ENCODE results near the gene RNF8. TPM values are rescaled to one million over a fixed set of nuclear protein-coding genes. Genes with fewer than 3 reads are reported as not detected.
"Not testable (repeated sequence)": the region's sequence is repeated elsewhere in the genome, so short reads cannot be mapped to it uniquely, and the experiment has no call there.

RNF8 gene
- total and polyA plus RNA-seq, 11 donors: 10.3 to 20.6 (median 15.9) TPM

DNA sequence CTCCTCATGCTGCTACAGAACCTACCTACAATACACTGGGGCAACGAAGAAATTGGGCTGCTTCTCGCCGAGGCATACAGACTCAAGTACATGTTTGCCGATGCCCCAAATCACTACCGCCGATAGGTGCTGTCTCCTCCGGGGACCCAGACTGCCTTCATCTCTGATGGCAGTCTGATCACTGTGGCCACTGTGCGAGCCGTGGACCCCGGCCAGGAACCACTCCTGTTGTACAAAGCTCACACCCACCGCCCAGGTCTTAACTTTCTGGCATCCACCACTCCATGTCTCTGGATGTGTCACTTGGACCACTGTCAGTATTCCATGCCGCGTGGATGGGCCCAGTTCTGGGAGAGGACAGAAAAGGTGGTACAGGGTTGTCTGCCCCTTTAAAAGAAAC lies 22.7 kb upstream of the RNF8 start:
- no peaks in the 10 kb centered on the region for H3K27me3 ChIP-seq
- TF ChIP-seq, protein P1, sequence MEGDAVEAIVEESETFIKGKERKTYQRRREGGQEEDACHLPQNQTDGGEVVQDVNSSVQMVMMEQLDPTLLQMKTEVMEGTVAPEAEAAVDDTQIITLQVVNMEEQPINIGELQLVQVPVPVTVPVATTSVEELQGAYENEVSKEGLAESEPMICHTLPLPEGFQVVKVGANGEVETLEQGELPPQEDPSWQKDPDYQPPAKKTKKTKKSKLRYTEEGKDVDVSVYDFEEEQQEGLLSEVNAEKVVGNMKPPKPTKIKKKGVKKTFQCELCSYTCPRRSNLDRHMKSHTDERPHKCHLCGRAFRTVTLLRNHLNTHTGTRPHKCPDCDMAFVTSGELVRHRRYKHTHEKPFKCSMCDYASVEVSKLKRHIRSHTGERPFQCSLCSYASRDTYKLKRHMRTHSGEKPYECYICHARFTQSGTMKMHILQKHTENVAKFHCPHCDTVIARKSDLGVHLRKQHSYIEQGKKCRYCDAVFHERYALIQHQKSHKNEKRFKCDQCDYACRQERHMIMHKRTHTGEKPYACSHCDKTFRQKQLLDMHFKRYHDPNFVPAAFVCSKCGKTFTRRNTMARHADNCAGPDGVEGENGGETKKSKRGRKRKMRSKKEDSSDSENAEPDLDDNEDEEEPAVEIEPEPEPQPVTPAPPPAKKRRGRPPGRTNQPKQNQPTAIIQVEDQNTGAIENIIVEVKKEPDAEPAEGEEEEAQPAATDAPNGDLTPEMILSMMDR (IDR thresholded peaks at IDR 0.05): no peak
- no peak for TF ChIP-seq POLR2A (IDR thresholded peaks at IDR 0.05)
- H3K27ac ChIP-seq: no peak overlapping the region
- intact Hi-C loops (cut with DNase I): no loop called here
- ATAC-seq (no peak), DNase-seq (no peak)
- no peak overlapping the region for H3K4me3 ChIP-seq
- H3K4me1 ChIP-seq: peaks cover 0 to 8% (median 0%) of the 10 kb centered on the region in 12 donors
- WGBS, 4 donors: 94 to 95% (median 95%) methylated on average over 13 of the region's 13 CpGs
- peaks cover 0 to 49% (median 35%) of the 10 kb centered on the region in 9 donors for H3K36me3 ChIP-seq
- H3K9me3 ChIP-seq: no peaks in the 10 kb centered on the region

GRCh38 chr6:37332894-37333293 lies 20.9 kb upstream of the RNF8 start:
- 95 to 100% (median 98%) methylated on average over 1 of the region's 1 CpG for WGBS, 4 donors
- Histone ChIP-seq H3K9me3 (no peaks in the 10 kb centered on the region), H3K27ac (no peak overlapping the region), H3K4me3 (no peak overlapping the region), H3K36me3 (peaks cover 0 to 49% (median 35%) of the 10 kb centered on the region in 9 donors), H3K27me3 (no peaks in the 10 kb centered on the region), H3K4me1 (peaks cover 0 to 8% (median 0%) of the 10 kb centered on the region in 12 donors)
- ATAC-seq (no peak), DNase-seq (no peak)
- no peak for TF ChIP-seq POLR2A (IDR thresholded peaks at IDR 0.05)
- TF ChIP-seq, protein P1 (IDR thresholded peaks at IDR 0.05): no peak
- intact Hi-C loops (cut with DNase I): no loop called here

- peaks cover 0 to 8% (median 0%) of the 10 kb centered on the region in 12 donors for H3K4me1 ChIP-seq
- ATAC-seq: peak in 1 of 4 donors; percentile 67
- no peaks in the 10 kb centered on the region for H3K9me3 ChIP-seq
- H3K27ac ChIP-seq: no peak overlapping the region
- no peak overlapping the region for H3K4me3 ChIP-seq
- TF ChIP-seq POLR2A (IDR thresholded peaks at IDR 0.05): no peak
- TF ChIP-seq, protein P1 (IDR thresholded peaks at IDR 0.05): no peak
- no peaks in the 10 kb centered on the region for H3K27me3 ChIP-seq
- no peak for DNase-seq
- peaks cover 0 to 46% (median 35%) of the 10 kb centered on the region in 9 donors for H3K36me3 ChIP-seq
- intact Hi-C loops (cut with DNase I): no loop called here
Observed at GRCh38 chr6:37334047-37334446, 19.7 kb upstream of the RNF8 start.

DNA sequence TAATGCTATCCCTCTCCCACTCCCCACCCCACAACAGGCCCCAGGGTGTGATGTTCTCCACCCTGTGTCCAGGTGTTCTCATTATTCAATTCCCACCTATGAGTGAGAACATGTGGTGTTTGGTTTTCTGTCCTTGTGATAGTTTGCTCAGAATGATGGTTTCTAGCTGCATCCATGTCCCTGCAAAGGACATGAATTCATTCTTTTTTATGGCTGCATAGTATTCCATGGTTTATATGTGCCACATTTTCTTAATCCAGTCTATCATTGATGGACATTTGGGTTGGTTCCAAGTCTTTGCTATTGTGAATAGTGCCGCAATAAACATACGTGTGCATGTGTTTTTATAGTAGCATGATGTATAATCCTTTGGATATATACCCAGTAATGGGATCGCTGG lies 15.5 kb upstream of the RNF8 start:
- WGBS, 4 donors: 96 to 98% (median 97%) methylated on average over 3 of the region's 3 CpGs
- H3K27ac ChIP-seq; H3K27me3 ChIP-seq; H3K9me3 ChIP-seq; ATAC-seq; DNase-seq; intact Hi-C loops (cut with DNase I); H3K36me3 ChIP-seq; H3K4me1 ChIP-seq; H3K4me3 ChIP-seq: not testable (repeated sequence)

- Histone ChIP-seq H3K9me3 (no peaks in the 10 kb centered on the region), H3K4me1 (peaks cover 0 to 8% (median 0%) of the 10 kb centered on the region in 12 donors), H3K27ac (no peak overlapping the region), H3K4me3 (no peak overlapping the region), H3K36me3 (peaks cover 0 to 4% (median 0%) of the 10 kb centered on the region in 9 donors), H3K27me3 (no peaks in the 10 kb centered on the region)
- ATAC-seq (no peak), DNase-seq (no peak)
- intact Hi-C loops (cut with DNase I): no loop called here
- TF ChIP-seq, protein P1 (IDR thresholded peaks at IDR 0.05): no peak
- no peak for TF ChIP-seq POLR2A (IDR thresholded peaks at IDR 0.05)
- 95 to 98% (median 97%) methylated on average over 5 of the region's 5 CpGs for WGBS, 4 donors
Observed at GRCh38 chr6:37338745-37339255, 15.0 kb upstream of the RNF8 start.

All from heart left ventricle (tissue), 16 donors.